Stimulated activated naive CD8-positive, alpha-beta T cell treated with anti-CD3 and anti-CD28 coated beads, Interleukin-15, amount 100 ng/mL, for 72 hours (primary cell): ENCODE measurements around the gene CTRB2.
"Not testable (repeated sequence)": the region's sequence is repeated elsewhere in the genome, so short reads cannot be mapped to it uniquely, and the experiment has no call there.

Experiments used
- ATAC-seq: fragments of 150-1000 bp; cut with Tn5 transposase; 2 replicates; pipeline ENCODE4 v1.10.0; 2021; ENCODE audit warnings: mild to moderate bottlenecking, moderate library complexity
- DNase-seq, 2 donors: peaks; one replicate each; pipeline ENCODE4 v3.0.0; 2021 to 2022
- H3K27ac Mint-ChIP-seq, 2 donors: one replicate each; pipeline ENCODE4 v1.8.0; 2022; ENCODE audit warnings: mild to moderate bottlenecking in 2 of 2, mixed read lengths in 2 of 2, moderate library complexity in 2 of 2
- H3K27me3 Mint-ChIP-seq: one replicate; pipeline ENCODE4 v1.8.0; 2022; ENCODE audit warnings: mixed read lengths
- H3K4me1 Mint-ChIP-seq: one replicate; pipeline ENCODE4 v1.8.0; 2022; ENCODE audit warnings: mild to moderate bottlenecking, mixed read lengths
- H3K4me3 Mint-ChIP-seq, 2 donors: one replicate each; pipeline ENCODE4 v1.8.0; 2022; ENCODE audit warnings: mild to moderate bottlenecking in 2 of 2, mixed read lengths in 2 of 2, moderate library complexity in 1 of 2
- H3K9me3 Mint-ChIP-seq, 2 donors: one replicate each; pipeline ENCODE4 v1.8.0; 2022; ENCODE audit warnings: mixed read lengths in 2 of 2

The CTRB2 gene

DNA sequence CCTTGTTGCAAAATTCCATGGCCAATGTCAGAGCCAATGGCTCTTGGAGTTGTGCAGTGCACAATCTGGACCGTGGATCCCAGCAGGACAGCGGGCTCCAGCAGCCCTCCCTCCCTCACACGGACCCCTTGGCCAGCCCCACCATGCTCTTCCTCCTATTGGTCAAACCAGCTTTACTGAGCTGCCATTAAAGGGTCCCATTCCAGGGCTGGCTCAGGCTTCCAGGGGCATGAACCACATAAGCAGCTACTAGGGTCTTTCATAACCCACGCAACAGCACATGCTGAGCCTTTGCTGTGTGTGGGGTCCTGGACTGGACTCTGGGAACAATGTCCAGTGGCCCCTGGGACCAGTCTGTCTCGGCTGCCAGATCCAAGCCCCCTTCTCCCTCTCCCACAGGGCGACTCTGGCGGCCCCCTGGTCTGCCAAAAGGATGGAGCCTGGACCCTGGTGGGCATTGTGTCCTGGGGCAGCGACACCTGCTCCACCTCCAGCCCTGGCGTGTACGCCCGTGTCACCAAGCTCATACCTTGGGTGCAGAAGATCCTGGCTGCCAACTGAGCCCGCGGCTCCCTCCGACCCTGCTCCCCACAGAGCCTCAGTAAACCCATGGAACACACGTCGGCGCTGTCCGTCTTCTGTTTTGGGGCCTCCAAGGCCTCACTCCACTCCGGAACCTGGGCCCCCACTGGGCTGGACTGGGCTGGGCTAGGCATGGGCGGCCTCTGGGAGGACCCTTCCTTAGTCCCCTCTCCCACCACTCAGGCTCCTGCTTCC, 17.5 kb upstream of the CTRB2 start:
- Mint-ChIP-seq H3K27ac (no peak overlapping the region), H3K4me1 (peaks cover 15% of the 10 kb centered on the region), H3K27me3 (peaks cover 12% of the 10 kb centered on the region), H3K4me3 (no peak overlapping the region), H3K9me3 (no peaks in the 10 kb centered on the region)
- no peak for ATAC-seq
- no peak for DNase-seq

DNA sequence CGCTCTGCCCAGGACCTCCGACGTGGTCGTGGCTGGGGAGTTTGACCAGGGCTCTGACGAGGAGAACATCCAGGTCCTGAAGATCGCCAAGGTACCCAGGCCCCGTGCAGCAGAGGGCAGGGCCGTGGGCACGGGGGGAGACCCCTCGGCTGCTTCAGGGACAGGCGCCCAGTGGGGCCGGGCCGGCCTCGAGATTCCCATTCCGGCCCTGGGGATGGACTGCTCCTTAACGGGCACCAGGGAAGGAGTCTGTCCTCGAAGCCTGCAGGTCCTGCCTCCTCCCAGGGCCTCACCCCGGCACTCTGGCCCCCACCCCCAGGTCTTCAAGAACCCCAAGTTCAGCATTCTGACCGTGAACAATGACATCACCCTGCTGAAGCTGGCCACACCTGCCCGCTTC, 16.2 kb upstream of the CTRB2 start:
- H3K9me3 Mint-ChIP-seq, DNase-seq, H3K4me3 Mint-ChIP-seq, H3K27ac Mint-ChIP-seq: not testable (repeated sequence)
- H3K27me3 Mint-ChIP-seq = peaks cover 11% of the 10 kb centered on the region
- H3K4me1 Mint-ChIP-seq = peaks cover 21% of the 10 kb centered on the region
- ATAC-seq = peak; percentile 14

DNA sequence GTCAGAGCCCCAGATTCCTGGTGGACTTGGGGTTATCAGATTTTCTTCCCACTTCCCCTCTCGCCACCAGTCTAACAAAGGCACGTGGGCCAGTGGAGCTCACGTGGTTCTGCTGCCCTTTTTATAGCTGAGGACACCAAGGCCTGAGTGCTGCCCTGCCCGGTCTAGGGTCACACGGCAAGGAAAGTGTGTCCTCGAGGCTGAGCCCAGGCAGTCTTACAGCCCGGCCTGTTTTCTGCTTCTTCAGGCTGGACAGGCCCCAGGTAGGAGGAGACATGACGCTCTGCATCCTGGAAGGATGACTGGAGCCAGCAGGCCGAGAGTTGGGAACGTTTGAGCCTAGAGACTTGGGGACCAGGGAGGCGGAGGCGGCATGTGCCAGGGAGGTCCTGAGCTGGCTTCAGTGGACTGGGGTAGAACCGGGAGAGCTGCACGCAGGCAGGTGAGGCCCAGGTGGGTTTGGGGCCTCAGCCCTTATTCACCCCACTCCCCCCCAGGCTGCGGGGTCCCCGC, 15.4 kb upstream of the CTRB2 start:
- Mint-ChIP-seq H3K4me3 (no peak overlapping the region), H3K27ac (no peak overlapping the region), H3K27me3 (peaks cover 3% of the 10 kb centered on the region), H3K9me3 (no peaks in the 10 kb centered on the region), H3K4me1 (peaks cover 21% of the 10 kb centered on the region)
- DNase-seq = no peak
- no peak for ATAC-seq

DNA sequence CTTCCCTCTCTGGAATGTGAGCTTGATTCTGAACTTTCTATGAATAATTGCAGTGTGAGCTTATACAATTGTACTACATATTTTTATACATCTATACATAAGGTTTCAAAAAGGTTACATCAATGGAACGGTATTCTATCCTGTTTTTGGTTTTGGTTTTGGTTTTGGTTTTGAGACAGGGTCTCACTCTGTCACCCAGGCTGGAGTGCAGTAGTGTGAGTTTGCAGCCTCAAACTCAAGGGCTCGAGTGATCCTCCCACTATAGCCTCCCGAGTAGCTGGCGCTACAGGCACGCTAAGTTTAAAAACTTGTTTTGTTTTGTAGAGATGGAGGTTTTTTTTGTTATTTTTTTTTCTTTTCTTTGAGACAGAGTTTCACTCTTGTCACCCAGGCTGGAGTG, 12.9 kb upstream of the CTRB2 start:
- H3K4me1 Mint-ChIP-seq = peaks cover 21% of the 10 kb centered on the region
- no peaks in the 10 kb centered on the region for H3K27me3 Mint-ChIP-seq
- ATAC-seq (peak; percentile 70), DNase-seq (peak in 1 of 2 donors; percentile 32)
- H3K4me3 Mint-ChIP-seq = peak overlapping the region; percentile 69 to 83
- no peaks in the 10 kb centered on the region for H3K9me3 Mint-ChIP-seq
- peak overlapping the region; percentile 85 to 95 for H3K27ac Mint-ChIP-seq

DNA sequence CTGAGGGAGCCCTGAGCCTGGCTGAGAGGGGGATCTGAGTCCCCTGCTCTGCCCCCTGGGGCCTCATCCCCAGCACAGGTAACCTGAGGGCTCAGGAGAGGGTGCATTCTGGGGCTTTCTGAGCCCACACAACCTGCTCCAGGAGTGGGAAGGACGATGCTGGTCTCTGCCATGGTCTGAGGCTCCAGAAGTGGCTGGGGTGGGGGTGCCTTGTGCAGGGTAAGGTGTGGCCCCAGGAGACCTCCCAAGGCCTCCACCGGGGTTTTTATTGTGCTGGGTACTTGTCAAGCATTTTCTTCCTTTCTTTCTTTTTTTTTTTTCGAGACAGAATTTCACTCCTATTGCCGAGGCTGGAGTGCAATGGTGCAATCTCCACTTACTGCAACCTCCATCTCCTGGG, 12.1 kb upstream of the CTRB2 start:
- Mint-ChIP-seq H3K27ac (peak overlapping the region; percentile 63 to 95), H3K27me3 (no peaks in the 10 kb centered on the region), H3K4me3 (peak overlapping the region in 1 of 2 donors; percentile 44), H3K9me3 (no peaks in the 10 kb centered on the region), H3K4me1 (peaks cover 21% of the 10 kb centered on the region)
- no peak for ATAC-seq
- DNase-seq = no peak

DNA sequence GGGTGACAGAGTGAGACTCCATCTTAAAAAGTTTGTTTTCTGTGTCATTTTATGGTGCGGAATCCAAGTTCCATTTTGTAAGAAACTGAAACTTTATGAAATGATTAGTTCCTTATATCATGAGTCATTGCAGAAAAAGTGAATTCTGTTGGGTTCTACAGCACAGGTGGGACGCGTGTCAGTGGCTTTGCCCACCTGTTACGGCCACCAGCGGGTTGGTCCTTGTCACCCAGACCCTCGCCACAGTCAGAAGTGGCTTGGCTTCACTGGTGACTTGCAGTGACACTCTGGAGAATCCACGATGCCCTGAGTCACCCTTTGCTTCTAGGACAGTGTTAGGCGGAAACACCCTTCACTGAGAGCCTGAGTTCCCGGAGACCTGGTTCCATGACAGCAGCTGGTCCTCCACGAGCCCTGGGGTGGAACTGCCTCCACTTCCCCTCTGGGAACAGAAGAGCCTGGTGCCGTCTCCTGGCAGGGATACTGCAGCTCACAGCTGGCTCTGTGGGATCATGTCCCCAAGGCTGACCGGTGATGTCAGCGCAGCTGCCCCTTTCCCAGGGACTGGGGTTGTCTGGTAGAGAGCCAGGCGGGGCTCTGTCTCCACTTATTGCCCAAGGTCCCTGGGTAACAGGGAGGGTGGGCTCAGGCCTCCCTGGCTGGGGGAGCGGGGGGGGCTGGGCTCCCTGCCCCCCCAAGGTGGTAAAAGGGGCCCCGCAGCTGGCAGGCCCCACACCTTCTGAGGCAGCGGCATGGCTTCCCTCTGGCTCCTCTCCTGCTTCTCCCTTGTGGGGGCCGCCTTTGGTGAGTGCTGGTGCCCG, 11.5 kb upstream of the CTRB2 start, which contains the start of gene CTRB1:
TSS of gene CTRB1 (plus strand) at position 733 of the 821 bp plus-strand sequence. CDS start at position 753, 20 bp downstream.
- Mint-ChIP-seq H3K27ac (peak within 1 kb of the TSS; percentile 85 to 95), H3K4me3 (peak within 1 kb of the TSS; percentile 69 to 83), H3K27me3 (no peaks in the 10 kb centered on the region), H3K9me3 (no peaks in the 10 kb centered on the region), H3K4me1 (peaks cover 21% of the 10 kb centered on the region)
- DNase-seq = peak in 1 of 2 donors; percentile 24
- ATAC-seq = peak; percentile 42

DNA sequence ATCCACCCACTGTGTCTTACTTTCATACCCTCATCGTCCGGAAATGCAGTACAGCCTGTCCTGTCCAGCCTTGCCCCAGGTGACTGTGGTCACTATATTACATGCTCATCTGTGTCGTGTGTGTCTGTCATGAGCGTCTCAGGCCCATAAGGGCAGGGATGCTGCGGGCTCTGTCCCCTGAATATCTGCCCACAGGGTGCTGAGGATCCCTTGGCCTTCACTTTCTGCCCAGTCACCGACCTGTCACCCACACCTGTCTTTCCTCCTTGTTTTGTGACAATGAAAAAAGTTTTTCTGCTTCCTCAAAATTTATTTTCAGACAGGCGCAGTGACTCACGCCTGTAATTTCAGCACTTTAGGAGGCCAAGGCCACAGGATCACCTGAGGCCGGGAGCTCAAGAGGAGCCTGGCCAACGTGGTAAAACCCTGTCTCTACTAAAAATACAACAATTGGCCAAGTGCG, 10.5 kb upstream of the CTRB2 start:
- Mint-ChIP-seq H3K27me3 (no peaks in the 10 kb centered on the region), H3K4me3 (no peak overlapping the region), H3K27ac (peak overlapping the region in 1 of 2 donors; percentile 46), H3K4me1 (peaks cover 21% of the 10 kb centered on the region), H3K9me3 (no peaks in the 10 kb centered on the region)
- ATAC-seq (no peak), DNase-seq (no peak)

DNA sequence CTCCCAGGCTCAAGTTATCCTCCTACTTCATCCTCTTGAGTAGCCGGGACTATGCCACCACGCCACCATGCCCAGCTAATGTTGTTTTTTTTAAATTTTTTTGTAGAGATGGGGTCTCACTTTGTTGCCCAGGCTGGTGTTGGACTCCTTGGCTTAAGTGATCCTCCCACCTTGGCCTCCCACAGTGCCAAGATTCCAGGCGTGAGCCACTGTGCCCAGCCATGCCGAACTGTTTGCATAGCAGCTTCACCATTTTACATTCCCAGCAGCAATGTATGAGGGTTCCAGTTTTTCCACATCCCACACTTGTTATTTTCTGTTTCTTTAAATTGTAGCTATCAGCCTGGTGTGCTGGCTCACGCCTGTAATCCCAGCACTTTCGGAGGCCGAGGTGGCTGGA, 9.6 kb upstream of the CTRB2 start:
- no peak for DNase-seq

DNA sequence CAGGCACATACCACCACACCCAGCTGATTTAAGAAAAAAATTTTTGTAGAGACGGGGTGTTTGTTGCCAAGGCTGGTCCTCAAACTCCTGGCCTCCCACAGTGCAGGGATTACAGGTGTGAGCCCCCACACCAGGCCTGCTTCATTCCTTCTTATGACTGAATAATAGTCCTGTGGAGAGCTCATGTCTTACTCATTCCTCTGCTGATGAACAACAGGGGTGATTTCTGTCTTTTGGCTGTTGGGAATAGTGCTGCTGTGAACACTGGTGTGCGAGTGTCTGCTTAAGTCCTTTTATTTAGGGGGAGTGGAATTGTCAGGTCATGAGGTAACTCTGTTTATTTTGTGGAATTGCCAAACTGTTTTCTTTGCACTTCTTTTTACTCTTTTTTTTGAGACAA, 9.2 kb upstream of the CTRB2 start:
- Mint-ChIP-seq H3K9me3 (no peaks in the 10 kb centered on the region), H3K4me1 (peaks cover 21% of the 10 kb centered on the region), H3K27me3 (no peaks in the 10 kb centered on the region), H3K4me3 (no peak overlapping the region), H3K27ac (peak overlapping the region in 1 of 2 donors; percentile 59)
- DNase-seq (no peak), ATAC-seq (no peak)

More for the DNA sequence above, 9.6 kb upstream of the CTRB2 start:
- Mint-ChIP-seq H3K27me3 (no peaks in the 10 kb centered on the region), H3K4me3 (no peak overlapping the region), H3K27ac (peak overlapping the region in 1 of 2 donors; percentile 59), H3K9me3 (no peaks in the 10 kb centered on the region), H3K4me1 (peaks cover 21% of the 10 kb centered on the region)
- no peak for ATAC-seq

DNA sequence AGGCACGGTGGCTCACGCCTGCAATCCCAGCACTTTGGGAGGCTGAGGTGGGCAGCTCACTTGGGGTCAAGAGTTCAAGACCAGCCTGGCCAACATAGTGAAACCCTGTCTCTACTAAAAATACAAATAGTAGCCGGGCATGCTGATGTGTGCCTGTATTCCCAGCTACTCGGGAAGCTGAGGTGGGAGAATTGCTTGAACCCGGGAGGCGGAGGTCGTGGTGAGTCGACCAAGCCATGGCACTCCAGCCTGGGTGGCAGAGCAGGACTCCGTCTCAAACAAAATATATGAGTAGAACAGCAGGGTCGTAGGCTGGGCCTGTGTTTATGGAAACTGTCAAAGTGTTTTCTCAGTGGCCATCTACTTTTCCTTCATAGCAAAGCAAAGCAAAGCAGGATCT, 4.3 kb upstream of the CTRB2 start:
- DNase-seq, H3K27ac Mint-ChIP-seq, H3K9me3 Mint-ChIP-seq, H3K4me3 Mint-ChIP-seq, H3K4me1 Mint-ChIP-seq, ATAC-seq, H3K27me3 Mint-ChIP-seq: not testable (repeated sequence)

DNA sequence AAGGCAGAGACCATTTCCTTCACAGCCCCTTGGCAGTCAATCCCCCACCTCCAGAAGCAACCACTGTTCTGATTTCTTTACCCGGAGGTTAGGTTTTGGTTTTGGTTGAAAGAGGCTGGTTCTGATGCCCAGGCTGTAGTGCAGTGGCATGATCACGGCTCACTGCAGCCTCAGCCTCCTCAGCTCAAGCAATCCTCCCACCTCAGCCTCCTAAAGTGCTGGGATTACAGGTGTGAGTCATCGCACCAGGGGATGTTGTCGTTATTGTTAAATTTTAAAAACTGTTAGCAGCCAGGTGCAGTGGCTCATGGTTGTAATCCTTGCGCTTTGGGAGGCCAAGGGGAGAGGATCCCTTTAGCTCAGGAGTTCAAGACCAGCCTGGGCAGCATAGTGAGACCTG, 3.0 kb upstream of the CTRB2 start:
- DNase-seq = no peak
- H3K9me3 Mint-ChIP-seq = no peaks in the 10 kb centered on the region
- H3K4me3 Mint-ChIP-seq = no peak overlapping the region
- peaks cover 8% of the 10 kb centered on the region for H3K27me3 Mint-ChIP-seq
- ATAC-seq = no peak
- no peaks in the 10 kb centered on the region for H3K4me1 Mint-ChIP-seq
- no peak overlapping the region for H3K27ac Mint-ChIP-seq

DNA sequence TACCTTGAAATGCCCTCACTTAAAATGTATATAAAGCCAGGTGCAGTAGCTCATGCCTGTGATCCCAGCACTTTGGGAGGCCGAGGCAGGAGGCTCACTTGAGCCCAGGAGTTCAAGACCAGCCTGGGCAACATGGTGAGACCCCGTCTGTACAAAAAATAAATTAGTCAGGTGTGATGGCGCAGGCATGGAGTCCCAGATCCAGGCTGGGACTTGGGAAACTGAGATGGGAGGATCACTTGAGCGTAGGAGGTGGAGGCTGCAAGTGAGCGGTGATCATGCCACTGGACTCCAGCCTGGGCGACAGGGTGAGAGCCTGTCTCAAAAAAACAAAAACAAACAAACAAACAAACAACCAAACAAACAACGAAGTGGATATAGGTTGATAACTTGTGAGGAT, 2.6 kb upstream of the CTRB2 start:
- ATAC-seq, H3K4me3 Mint-ChIP-seq, H3K4me1 Mint-ChIP-seq, H3K27me3 Mint-ChIP-seq, H3K9me3 Mint-ChIP-seq, DNase-seq: not testable (repeated sequence)
- H3K27ac Mint-ChIP-seq = peak overlapping the region in 1 of 2 donors; percentile 94

DNA sequence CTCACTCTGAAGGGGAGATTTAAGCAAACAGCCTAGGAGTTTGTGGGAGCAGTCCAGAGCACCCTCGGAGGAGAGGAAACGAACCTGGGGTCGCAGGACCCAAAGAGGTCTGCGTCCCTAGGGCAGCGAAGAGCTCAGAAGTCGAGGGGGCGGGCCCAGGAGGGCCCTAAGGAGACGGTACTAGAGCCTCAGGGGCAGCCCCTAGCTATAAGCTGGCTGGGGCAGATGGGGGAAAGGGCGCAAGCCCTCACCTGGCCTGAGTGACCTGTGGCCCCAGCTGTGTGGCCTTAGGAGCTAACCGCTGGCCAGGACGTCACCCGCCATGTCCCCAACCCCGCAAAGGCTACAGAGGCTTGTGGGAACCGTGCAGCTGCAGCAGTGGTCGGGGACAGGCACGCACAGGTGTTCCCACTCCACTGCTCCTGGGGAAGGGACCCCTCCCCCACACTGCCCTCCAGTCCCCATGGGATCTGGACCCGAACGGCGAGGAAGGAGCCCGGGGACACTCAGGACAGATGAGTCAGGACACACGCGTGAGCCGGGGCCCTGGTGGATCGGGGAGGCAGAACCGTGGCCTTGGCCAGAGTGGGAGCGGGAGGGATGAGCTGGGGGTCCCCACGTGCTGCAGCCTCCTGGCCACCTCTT, 2.0 kb upstream of the CTRB2 start:
- Mint-ChIP-seq H3K27me3 (peaks cover 8% of the 10 kb centered on the region), H3K4me1 (no peaks in the 10 kb centered on the region), H3K4me3 (no peak overlapping the region), H3K9me3 (no peaks in the 10 kb centered on the region), H3K27ac (peak overlapping the region in 1 of 2 donors; percentile 82)
- ATAC-seq (no peak), DNase-seq (no peak)

DNA sequence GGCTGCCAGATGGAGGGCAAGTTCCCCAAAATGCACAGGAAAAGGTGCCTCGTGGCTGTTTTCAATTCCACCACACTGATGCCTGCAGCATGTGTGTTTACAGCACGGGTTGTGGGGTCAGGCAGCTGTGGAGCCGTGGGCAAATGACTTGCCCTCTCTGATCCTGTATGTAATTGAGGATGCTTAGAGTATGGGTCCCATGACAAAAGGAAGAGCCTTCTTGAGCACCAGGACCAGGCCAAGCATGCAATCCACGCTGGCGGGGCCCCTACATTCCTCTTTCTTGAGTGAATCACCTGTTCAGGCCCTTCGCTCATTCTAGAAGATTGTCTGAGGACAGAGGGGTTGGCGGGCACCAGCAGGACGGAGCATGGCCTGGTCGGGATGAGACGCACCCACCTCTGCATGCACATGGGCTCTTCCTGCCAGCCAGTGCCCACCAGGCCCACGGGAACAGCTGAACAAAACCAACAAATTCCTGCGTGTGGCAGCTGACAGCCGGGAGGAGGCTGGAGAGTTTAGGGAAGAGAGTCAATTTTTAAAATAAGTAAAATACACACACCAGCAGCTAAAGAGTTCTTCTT, 1.4 kb upstream of the CTRB2 start:
- peak overlapping the region in 1 of 2 donors; percentile 34 for H3K27ac Mint-ChIP-seq
- no peaks in the 10 kb centered on the region for H3K9me3 Mint-ChIP-seq
- H3K4me1 Mint-ChIP-seq = no peaks in the 10 kb centered on the region
- ATAC-seq (no peak), DNase-seq (no peak)
- peaks cover 8% of the 10 kb centered on the region for H3K27me3 Mint-ChIP-seq
- no peak overlapping the region for H3K4me3 Mint-ChIP-seq

DNA sequence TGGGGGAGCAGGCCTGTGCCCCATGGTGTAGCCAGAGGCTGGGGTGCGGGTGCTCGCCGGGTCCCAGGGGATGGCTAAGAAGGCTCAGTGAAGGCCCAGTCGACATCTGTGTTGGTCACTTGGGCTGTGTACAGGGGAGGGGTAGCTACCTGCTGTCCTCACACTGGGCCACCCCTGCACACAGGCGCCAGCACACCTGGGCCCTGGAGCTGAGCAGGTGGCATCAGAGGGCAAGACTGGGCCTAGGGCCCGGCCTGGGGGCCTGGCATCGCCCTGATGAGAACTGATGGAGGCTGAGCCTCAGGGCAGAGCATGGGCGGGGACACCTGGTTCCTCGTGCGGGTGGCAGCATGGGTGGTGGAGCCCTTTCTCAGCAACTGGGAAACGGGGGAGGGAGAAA, 870 bp upstream of the CTRB2 start:
- H3K4me3 Mint-ChIP-seq = no peak overlapping the region
- no peaks in the 10 kb centered on the region for H3K4me1 Mint-ChIP-seq
- DNase-seq = no peak
- H3K27ac Mint-ChIP-seq = peak overlapping the region in 1 of 2 donors; percentile 34
- peaks cover 8% of the 10 kb centered on the region for H3K27me3 Mint-ChIP-seq
- H3K9me3 Mint-ChIP-seq = no peaks in the 10 kb centered on the region
- no peak for ATAC-seq
